CD4-positive, alpha-beta memory T cell (primary cell): ENCODE data around the gene AFAP1L1. TPM values are rescaled to one million over a fixed set of nuclear protein-coding genes. Genes with fewer than 3 reads are reported as not detected.
A peak's percentile ranks its signal among the peaks of the same experiment; 100 is the strongest.

Experiments
- CTCF ChIA-PET: fragments of 350-600 bp; sonication (Branson Sonifier 250); formaldehyde crosslinking; loops from one replicate; lab custom pipeline; 2021; ENCODE audit warnings: inconsistent platforms; ENCODE audit not compliant: partially characterized antibody; lab: Charles Lee
- POLR2A ChIA-PET: fragments of 350-600 bp; sonication (Branson Sonifier 250); formaldehyde crosslinking; loops from one replicate; lab custom pipeline; 2021; ENCODE audit not compliant: partially characterized antibody; lab: Charles Lee
- DNase-seq, 5 donors: peaks; one replicate each; pipeline versions ENCODE4 v3.0.0 to v3.0.0-alpha.2; 2020 to 2022; ENCODE audit warnings: mixed read lengths in 1 of 5
- H3K27ac ChIP-seq: one replicate; pipeline ENCODE4 v1.7.0; 2013; ENCODE audit warnings: low read depth, low read length
- H3K27me3 ChIP-seq: 2 replicates; pipeline ENCODE4 v1.7.0; 2013; ENCODE audit warnings: mild to moderate bottlenecking, low read length, moderate library complexity; ENCODE audit not compliant: insufficient read depth
- H3K36me3 ChIP-seq: 2 replicates; pipeline ENCODE4 v1.7.0; 2013; ENCODE audit warnings: mild to moderate bottlenecking, low read length, moderate library complexity; ENCODE audit not compliant: insufficient read depth
- H3K4me1 ChIP-seq: 2 replicates; pipeline ENCODE4 v1.7.0; 2013; ENCODE audit warnings: mild to moderate bottlenecking, low read length, moderate library complexity; ENCODE audit not compliant: insufficient read depth
- H3K4me3 ChIP-seq, 2 donors: one replicate each; pipeline ENCODE4 v1.7.0; 2013; ENCODE audit warnings: low read length in 2 of 2, mild to moderate bottlenecking in 1 of 2
- H3K9me3 ChIP-seq, 2 donors: one replicate each; pipeline ENCODE4 v1.7.0; 2013; ENCODE audit warnings: low read length in 2 of 2, control low read depth in 1 of 2; ENCODE audit not compliant: control insufficient read depth in 1 of 2
- H3K27ac Mint-ChIP-seq, 7 donors: one replicate each; pipeline ENCODE4 v1.8.0; 2020 to 2021; ENCODE audit warnings: mixed read lengths in 7 of 7, mild to moderate bottlenecking in 6 of 7, inconsistent platforms in 3 of 7, moderate library complexity in 3 of 7
- H3K27me3 Mint-ChIP-seq, 2 donors: one replicate each; pipeline ENCODE4 v1.8.0; 2020 to 2021; ENCODE audit warnings: mixed read lengths in 2 of 2
- H3K36me3 Mint-ChIP-seq, 2 donors: one replicate each; pipeline ENCODE4 v1.8.0; 2020 to 2021; ENCODE audit warnings: mixed read lengths in 2 of 2, inconsistent platforms in 1 of 2, mild to moderate bottlenecking in 1 of 2
- H3K4me1 Mint-ChIP-seq, 4 donors: one replicate each; pipeline ENCODE4 v1.8.0; 2020 to 2021; ENCODE audit warnings: mixed read lengths in 4 of 4, mild to moderate bottlenecking in 1 of 4
- H3K4me3 Mint-ChIP-seq, 8 donors: one replicate each; pipeline ENCODE4 v1.8.0; 2020 to 2021; ENCODE audit warnings: mixed read lengths in 8 of 8, mild to moderate bottlenecking in 7 of 8, moderate library complexity in 6 of 8, inconsistent platforms in 3 of 8
- H3K9me3 Mint-ChIP-seq, 8 donors: one replicate each; pipeline ENCODE4 v1.8.0; 2020 to 2021; ENCODE audit warnings: mixed read lengths in 8 of 8, mild to moderate bottlenecking in 5 of 8, inconsistent platforms in 3 of 8, moderate library complexity in 1 of 8
- intact Hi-C: fragments of 100-400 bp; cut with micrococcal nuclease; formaldehyde crosslinking; loops from one replicate; pipeline ENCODE4 v1.15.1; 2023
- polyA plus RNA-seq, 2 donors: library from polyadenylated mRNA; unstranded; fragments of 300-500 nt; fragmentation: Illumina TruSeq; gene quantifications; one replicate each; pipeline ENCODE4 v1.2.3, GENCODE V29; 2021
- total RNA-seq, 2 experiments: library from RNA; stranded (reverse); gene quantifications; one replicate each; pipeline ENCODE4 v1.2.3, GENCODE V29; 2021

AFAP1L1 gene
- total and polyA plus RNA-seq, 4 experiments from 2014 or later, result not detected

GRCh38 chr5:149297340-149298025 lies 25.8 kb downstream of the AFAP1L1 start:
- peaks cover 7 to 11% of the 10 kb centered on the region in 2 donors for H3K27me3 Mint-ChIP-seq
- no peaks in the 10 kb centered on the region for H3K36me3 Mint-ChIP-seq
- H3K27ac ChIP-seq, result no peak overlapping the region
- DNase-seq, result no peak
- H3K27me3 ChIP-seq, result peaks cover 3% of the 10 kb centered on the region
- H3K9me3 ChIP-seq, result no peaks in the 10 kb centered on the region
- H3K4me3 Mint-ChIP-seq, result no peak overlapping the region
- POLR2A ChIA-PET, result no interaction called here
- H3K36me3 ChIP-seq, result no peaks in the 10 kb centered on the region
- H3K27ac Mint-ChIP-seq, result no peak overlapping the region
- peaks cover 6 to 8% (median 7%) of the 10 kb centered on the region in 4 donors for H3K4me1 Mint-ChIP-seq
- no peaks in the 10 kb centered on the region for H3K9me3 Mint-ChIP-seq
- intact Hi-C loops, result no loop called here
- H3K4me1 ChIP-seq, result peaks cover 9% of the 10 kb centered on the region
- CTCF ChIA-PET, result interaction anchor here (1.2 kb wide), 1 partner anchor 20 kb away, joined by 4 read pairs; no protein-coding TSS in a partner anchor
- H3K4me3 ChIP-seq, result no peak overlapping the region

DNA sequence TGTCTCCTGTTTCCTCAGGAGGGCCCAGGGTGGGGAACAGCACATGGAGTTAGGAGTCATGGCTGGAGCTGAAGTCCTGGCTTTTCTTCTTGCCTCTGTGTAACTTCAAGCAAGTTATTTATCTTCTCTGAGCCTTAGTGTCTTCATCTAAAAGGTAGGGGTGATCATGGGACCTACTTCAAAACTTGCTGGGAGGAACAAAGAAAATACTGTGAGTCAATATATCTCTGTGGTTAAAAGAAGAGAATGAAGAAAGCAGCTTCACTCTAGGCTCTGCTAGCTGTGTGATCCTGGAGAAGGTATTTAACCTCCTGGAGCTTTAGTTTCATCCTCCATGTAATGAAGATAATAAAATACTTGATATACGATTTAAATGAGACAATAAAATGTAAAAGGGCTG lies 26.5 kb downstream of the AFAP1L1 start:
- H3K9me3 Mint-ChIP-seq, result no peaks in the 10 kb centered on the region
- peaks cover 7 to 11% of the 10 kb centered on the region in 2 donors for H3K27me3 Mint-ChIP-seq
- Histone ChIP-seq H3K27ac (no peak overlapping the region), H3K36me3 (no peaks in the 10 kb centered on the region), H3K9me3 (no peaks in the 10 kb centered on the region), H3K27me3 (peaks cover 3% of the 10 kb centered on the region), H3K4me3 (no peak overlapping the region), H3K4me1 (peaks cover 9% of the 10 kb centered on the region)
- POLR2A ChIA-PET, result no interaction called here
- DNase-seq, result no peak
- intact Hi-C loops, result no loop called here
- H3K27ac Mint-ChIP-seq, result peak overlapping the region in 2 of 7 donors; percentile 12 to 36
- H3K4me3 Mint-ChIP-seq, result no peak overlapping the region
- no peaks in the 10 kb centered on the region for H3K36me3 Mint-ChIP-seq
- H3K4me1 Mint-ChIP-seq, result peaks cover 6 to 8% (median 7%) of the 10 kb centered on the region in 4 donors
- CTCF ChIA-PET, result interaction anchor here (1.2 kb wide), 1 partner anchor 19 kb away, joined by 4 read pairs; no protein-coding TSS in a partner anchor

DNA sequence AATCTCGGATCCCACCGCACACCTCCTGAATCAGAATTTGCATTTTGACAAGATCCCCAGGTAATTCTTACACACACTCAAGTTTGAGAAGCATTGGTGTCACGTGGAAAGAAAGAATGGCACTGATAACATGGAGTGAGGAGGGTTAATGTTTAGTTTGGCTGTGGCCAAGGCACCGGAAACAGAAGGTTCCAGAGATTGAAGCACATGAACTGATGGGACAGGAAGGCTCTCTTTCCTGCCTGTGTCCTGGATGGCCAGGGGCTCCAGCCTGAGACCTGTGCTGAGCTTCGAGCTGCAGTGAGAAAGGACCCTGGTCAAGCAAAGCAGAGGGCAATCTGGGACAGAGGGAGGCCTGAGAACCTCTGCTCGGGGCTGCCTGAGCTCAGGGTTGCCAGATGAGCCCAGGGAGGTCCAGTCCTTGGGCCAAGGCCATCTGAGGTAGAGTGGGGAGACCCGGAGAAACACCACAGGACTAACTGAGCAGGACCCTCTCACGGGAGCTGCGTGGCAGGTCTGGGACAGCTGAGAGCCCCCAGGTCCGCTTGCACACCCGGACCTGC lies 27.3 kb downstream of the AFAP1L1 start:
- peaks cover 9% of the 10 kb centered on the region for H3K4me1 ChIP-seq
- Mint-ChIP-seq H3K4me1 (peaks cover 6 to 8% (median 7%) of the 10 kb centered on the region in 4 donors), H3K36me3 (no peaks in the 10 kb centered on the region), H3K9me3 (no peaks in the 10 kb centered on the region), H3K27ac (no peak overlapping the region), H3K27me3 (peaks cover 7 to 11% of the 10 kb centered on the region in 2 donors), H3K4me3 (no peak overlapping the region)
- DNase-seq, result no peak
- H3K9me3 ChIP-seq, result no peaks in the 10 kb centered on the region
- H3K27ac ChIP-seq, result no peak overlapping the region
- no peaks in the 10 kb centered on the region for H3K36me3 ChIP-seq
- POLR2A ChIA-PET, result no interaction called here
- H3K27me3 ChIP-seq, result peaks cover 3% of the 10 kb centered on the region
- intact Hi-C loops, result no loop called here
- no peak overlapping the region for H3K4me3 ChIP-seq
- CTCF ChIA-PET, result interaction anchor here (1.2 kb wide), 1 partner anchor 18 kb away, joined by 4 read pairs; no protein-coding TSS in a partner anchor

GRCh38 chr5:149299451-149300054 lies 27.9 kb downstream of the AFAP1L1 start:
- DNase-seq, result no peak
- H3K4me3 ChIP-seq, result no peak overlapping the region
- H3K9me3 ChIP-seq, result no peaks in the 10 kb centered on the region
- peaks cover 6 to 8% (median 7%) of the 10 kb centered on the region in 4 donors for H3K4me1 Mint-ChIP-seq
- CTCF ChIA-PET, result interaction anchor here (1.2 to 1.5 kb wide), 3 partner anchors 18 to 135 kb away, joined by 3 to 4 read pairs (median 3); no protein-coding TSS in a partner anchor
- intact Hi-C loops, result no loop called here
- H3K27me3 Mint-ChIP-seq, result peaks cover 7 to 11% of the 10 kb centered on the region in 2 donors
- H3K9me3 Mint-ChIP-seq, result no peaks in the 10 kb centered on the region
- H3K27ac Mint-ChIP-seq, result no peak overlapping the region
- no peaks in the 10 kb centered on the region for H3K36me3 ChIP-seq
- H3K36me3 Mint-ChIP-seq, result no peaks in the 10 kb centered on the region
- peaks cover 3% of the 10 kb centered on the region for H3K27me3 ChIP-seq
- no peak overlapping the region for H3K27ac ChIP-seq
- POLR2A ChIA-PET, result no interaction called here
- no peak overlapping the region for H3K4me3 Mint-ChIP-seq
- H3K4me1 ChIP-seq, result peaks cover 9% of the 10 kb centered on the region

DNA sequence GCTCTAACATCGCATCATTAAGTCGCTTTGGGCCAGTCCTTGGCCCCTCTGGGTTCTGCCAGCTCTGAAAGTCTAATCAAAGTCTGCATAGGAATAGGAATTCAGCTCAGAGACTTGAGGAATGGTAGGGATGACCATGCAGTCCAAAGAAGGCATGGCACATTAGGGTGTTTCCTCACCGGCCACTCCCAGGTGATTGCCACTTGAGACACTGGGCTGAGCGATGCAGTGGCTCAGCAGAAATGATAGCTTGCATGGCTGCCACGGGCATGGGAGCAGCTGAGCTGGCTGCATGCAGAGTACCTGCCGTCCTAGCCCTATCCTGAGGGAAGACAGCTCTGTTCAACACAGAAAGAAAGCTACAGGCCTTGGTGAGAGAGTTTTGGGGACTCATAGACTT lies 28.8 kb downstream of the AFAP1L1 start:
- CTCF ChIA-PET, result interaction anchor here (1.2 to 1.5 kb wide), 4 partner anchors 17 to 134 kb away, joined by 3 to 4 read pairs (median 3); no protein-coding TSS in a partner anchor
- H3K4me3 Mint-ChIP-seq, result no peak overlapping the region
- Histone ChIP-seq H3K4me3 (no peak overlapping the region), H3K27ac (no peak overlapping the region), H3K36me3 (no peaks in the 10 kb centered on the region), H3K4me1 (peaks cover 3% of the 10 kb centered on the region), H3K9me3 (no peaks in the 10 kb centered on the region), H3K27me3 (peaks cover 3% of the 10 kb centered on the region)
- POLR2A ChIA-PET, result no interaction called here
- no peak for DNase-seq
- H3K27me3 Mint-ChIP-seq, result peaks cover 2 to 6% of the 10 kb centered on the region in 2 donors
- no peaks in the 10 kb centered on the region for H3K9me3 Mint-ChIP-seq
- H3K36me3 Mint-ChIP-seq, result no peaks in the 10 kb centered on the region
- intact Hi-C loops, result no loop called here
- peaks cover 0 to 2% (median under 1%) of the 10 kb centered on the region in 4 donors for H3K4me1 Mint-ChIP-seq
- H3K27ac Mint-ChIP-seq, result no peak overlapping the region

- Mint-ChIP-seq H3K4me1 (no peaks in the 10 kb centered on the region), H3K27ac (no peak overlapping the region), H3K27me3 (peaks cover 2 to 6% of the 10 kb centered on the region in 2 donors), H3K9me3 (no peaks in the 10 kb centered on the region), H3K4me3 (no peak overlapping the region), H3K36me3 (no peaks in the 10 kb centered on the region)
- Histone ChIP-seq H3K36me3 (no peaks in the 10 kb centered on the region), H3K4me1 (no peaks in the 10 kb centered on the region), H3K4me3 (no peak overlapping the region), H3K27me3 (no peaks in the 10 kb centered on the region), H3K27ac (no peak overlapping the region), H3K9me3 (no peaks in the 10 kb centered on the region)
- ChIA-PET CTCF (interaction anchor here (1.2 kb wide), 1 partner anchor 71 kb away, joined by 3 read pairs; no protein-coding TSS in a partner anchor), POLR2A (no interaction called here)
- no peak for DNase-seq
- intact Hi-C loops, result no loop called here
These were observed 29.5 kb downstream of the AFAP1L1 start for GRCh38 chr5:149301049-149301743.
